SK-N-SH (cell line): ENCODE results near the gene NCOR2. TPM values are rescaled to one million over a fixed set of nuclear protein-coding genes. Genes with fewer than 3 reads are reported as not detected.
A peak's percentile ranks its signal among the peaks of the same experiment; 100 is the strongest.

Source experiments
- CTCF ChIA-PET: fragments of 300-600, 350-600 bp; formaldehyde crosslinking; extraction: SDS; loops from one replicate; lab custom pipeline; 2021; lab: Yijun Ruan, JAX
- POLR2A ChIA-PET: fragments of 350-600 bp; sonication (Branson Sonifier 250); formaldehyde crosslinking; extraction: SDS; loops from one replicate; lab custom pipeline; 2020; ENCODE audit warnings: antibody characterized with exemption, inconsistent platforms; lab: Yijun Ruan, JAX
- DNase-seq: peaks from one replicate; pipeline ENCODE4 v3.0.0; 2012
- H2AFZ ChIP-seq: fragments of 200-600 bp; sonication (generic); 2 replicates; pipeline ENCODE4 v1.8.1; 2016; ENCODE audit warnings: antibody characterized with exemption, mild to moderate bottlenecking, low read depth
- H3F3A ChIP-seq: fragments of 200-600 bp; sonication (generic); replicated peaks from 2 replicates; pipeline ENCODE3; 2016; ENCODE audit warnings: antibody characterized with exemption, mild to moderate bottlenecking; ENCODE audit not compliant: insufficient read depth
- H3K27ac ChIP-seq, 2 experiments: fragments of 200-500 bp in 1 of 2; fragments of 200-600 bp in 1 of 2; sonication (Bioruptor generic) in 1 of 2; sonication (generic), shearing (Covaris generic) in 1 of 2; 2 replicates each; pipeline versions ENCODE4 v1.5.1 to v1.6.1; 2014 to 2016; ENCODE audit warnings: low read depth in 2 of 2, inconsistent platforms in 1 of 2, low read length in 1 of 2, mild to moderate bottlenecking in 1 of 2, mixed read lengths in 1 of 2
- H3K27me3 ChIP-seq: fragments of 200-600 bp; sonication (generic), shearing (Covaris generic); 2 replicates; pipeline ENCODE4 v1.6.1; 2016; ENCODE audit warnings: mixed run types; ENCODE audit not compliant: insufficient read depth
- H3K36me3 ChIP-seq, 2 experiments: fragments of 200-500 bp in 1 of 2; fragments of 200-600 bp in 1 of 2; sonication (Bioruptor generic) in 1 of 2; sonication (generic) in 1 of 2; replicated peaks in 1 of 2; 2 replicates each; pipeline versions ENCODE3 to v1.5.1; 2014 to 2016; ENCODE audit warnings: low read length in 1 of 2, mild to moderate bottlenecking in 1 of 2; ENCODE audit not compliant: insufficient read depth in 2 of 2, control insufficient read depth in 1 of 2
- H3K4me1 ChIP-seq, 2 experiments: fragments of 200-500 bp in 1 of 2; fragments of 200-600 bp in 1 of 2; sonication (Bioruptor generic) in 1 of 2; sonication (generic), shearing (Covaris generic) in 1 of 2; 2 replicates each; pipeline versions ENCODE4 v1.5.1 to v1.6.1; 2014 to 2016; ENCODE audit warnings: low read depth in 1 of 2, low read length in 1 of 2, mixed run types in 1 of 2; ENCODE audit not compliant: insufficient read depth in 2 of 2, control insufficient read depth in 1 of 2
- H3K4me2 ChIP-seq: fragments of 200-600 bp; sonication (generic), shearing (Covaris generic); 2 replicates; pipeline ENCODE4 v1.6.1; 2017; ENCODE audit warnings: mixed run types
- H3K4me3 ChIP-seq, 2 experiments: fragments of 200-500 bp in 1 of 2; fragments of 200-600 bp in 1 of 2; sonication (Bioruptor generic) in 1 of 2; sonication (generic), shearing (Covaris generic) in 1 of 2; 2 replicates each; pipeline versions ENCODE4 v1.5.1 to v1.8.1; 2014 to 2016; ENCODE audit warnings: low read depth in 2 of 2, inconsistent platforms in 1 of 2, low read length in 1 of 2, mild to moderate bottlenecking in 1 of 2, mixed read lengths in 1 of 2, moderate library complexity in 1 of 2
- H3K79me2 ChIP-seq: fragments of 200-600 bp; sonication (generic); 2 replicates; pipeline ENCODE4 v1.8.1; 2017; ENCODE audit warnings: mild to moderate bottlenecking; ENCODE audit not compliant: insufficient read depth
- H3K9ac ChIP-seq: fragments of 200-600 bp; sonication (generic); 2 replicates; pipeline ENCODE4 v1.6.1; 2017; ENCODE audit warnings: mixed run types
- H3K9me2 ChIP-seq: fragments of 200-600 bp; sonication (generic); 2 replicates; pipeline ENCODE4 v1.6.1; 2017; ENCODE audit warnings: mixed run types
- H3K9me3 ChIP-seq: fragments of 200-600 bp; sonication (generic); 2 replicates; pipeline ENCODE4 v1.6.1; 2017; ENCODE audit warnings: mixed run types, mild to moderate bottlenecking, moderate library complexity
- H4K20me1 ChIP-seq: fragments of 200-600 bp; sonication (generic); 2 replicates; pipeline ENCODE4 v1.6.1; 2017; ENCODE audit warnings: mild to moderate bottlenecking, mixed run types; ENCODE audit not compliant: insufficient read depth
- CHD2 ChIP-seq: fragments of 150-350 bp; IDR thresholded peaks from 2 replicates; pipeline ENCODE4 v1.6.1; 2018; ENCODE audit warnings: low read length; ENCODE audit not compliant: partially characterized antibody
- CTCF ChIP-seq: fragments of 200-600 bp; sonication (generic); IDR thresholded peaks from 2 replicates; pipeline ENCODE4 v1.6.1; 2017; ENCODE audit warnings: antibody characterized with exemption, mild to moderate bottlenecking, moderate library complexity
- FOXM1 ChIP-seq: IDR thresholded peaks from 2 replicates; pipeline ENCODE4 v1.4.0; 2012; ENCODE audit warnings: low read depth, mild to moderate bottlenecking
- JUND ChIP-seq: IDR thresholded peaks from 2 replicates; pipeline ENCODE4 v1.4.0; 2012
- MAX ChIP-seq: IDR thresholded peaks from 2 replicates; pipeline ENCODE4 v1.4.0; 2012; ENCODE audit warnings: low read depth
- NFIC ChIP-seq: IDR thresholded peaks from 2 replicates; pipeline ENCODE4 v1.4.0; 2012; ENCODE audit warnings: borderline replicate concordance
- NRF1 ChIP-seq: IDR thresholded peaks from 2 replicates; pipeline ENCODE4 v1.6.1; 2012; ENCODE audit warnings: low read depth, mild to moderate bottlenecking, low read length
- RAD21 ChIP-seq: IDR thresholded peaks from 2 replicates; pipeline ENCODE4 v1.6.1; 2012; ENCODE audit warnings: mild to moderate bottlenecking, low read length
- RFX5 ChIP-seq: IDR thresholded peaks from 2 replicates; pipeline ENCODE4 v1.6.1; 2012; ENCODE audit warnings: mild to moderate bottlenecking, improper control_type of control experiment, low read length
- RXRA ChIP-seq: IDR thresholded peaks from 2 replicates; pipeline ENCODE4 v1.4.0; 2012; ENCODE audit warnings: low read depth, mild to moderate bottlenecking, borderline replicate concordance
- SIN3A ChIP-seq: IDR thresholded peaks from 2 replicates; pipeline ENCODE4 v1.6.1; 2012; ENCODE audit warnings: low read depth, mild to moderate bottlenecking, low read length, moderate library complexity, borderline replicate concordance
- SMC3 ChIP-seq: IDR thresholded peaks from 2 replicates; pipeline ENCODE4 v1.6.1; 2012; ENCODE audit warnings: low read depth, low read length, improper control_type of control experiment
- USF2 ChIP-seq: fragments of 150-350 bp; IDR thresholded peaks from 2 replicates; pipeline ENCODE4 v1.6.1; 2017; ENCODE audit warnings: antibody characterized with exemption, low read length, low read depth, borderline replicate concordance
- WGBS: methylation state at CpG from one replicate; pipeline ENCODE4 v1.1.6; 2017; ENCODE audit warnings: low lambda C conversion rate; 5-methylcytosine and 5-hydroxymethylcytosine counted together
- polyA plus RNA-seq, 3 experiments: library from polyadenylated mRNA; depleted of rRNA; stranded (reverse); fragments of >200 nt; gene quantifications; 2 replicates each; pipeline ENCODE4 v1.2.3, GENCODE V29; 2012

NCOR2 gene
- polyA plus RNA-seq, 1 of the 3 experiments (the other 2 are of a cell fraction) = 19.0 TPM

GRCh38 chr12:124567673-124568373, 411 bp upstream of the NCOR2 start:
- POLR2A ChIA-PET = interaction anchor here (1.0 kb wide), 1 partner anchor 24 kb away, joined by 4 read pairs; no protein-coding TSS in a partner anchor
- peak; percentile 97 for DNase-seq

More at GRCh38 chr12:124567673-124568373, 411 bp upstream of the NCOR2 start:
- Histone ChIP-seq H3K4me1 (peaks cover 14 to 39% of the 10 kb centered on the region in 2 experiments), H3K27ac (peak overlapping the region; percentile 70 to 98), H3K9me3 (no peaks in the 10 kb centered on the region), H3K27me3 (no peaks in the 10 kb centered on the region), H3F3A (peaks cover 5% of the 10 kb centered on the region), H3K9ac (peak overlapping the region; percentile 56; the same call in 1 of the 2 replicates), H3K4me2 (peak overlapping the region; percentile 90), H3K36me3 (peaks cover 3 to 7% of the 10 kb centered on the region in 2 experiments), H3K4me3 (peak overlapping the region; percentile 56 to 89), H3K9me2 (no peaks in the 10 kb centered on the region), H2AFZ (peak overlapping the region; percentile 95), H4K20me1 (peaks cover 35% of the 10 kb centered on the region), H3K79me2 (peaks cover 41% of the 10 kb centered on the region)
- TF ChIP-seq RXRA = no peak
- 0 out of 2 replicates have a peak, but pooled peaks have one; percentile 32 for TF ChIP-seq SIN3A
- peak; percentile 32; the same call in 1 of the 2 replicates for TF ChIP-seq SMC3
- TF ChIP-seq RAD21 = peak; percentile 49
- TF ChIP-seq NFIC = peak; percentile 67
- no peak for TF ChIP-seq USF2
- TF ChIP-seq CHD2 = peak; percentile 43
- TF ChIP-seq MAX = peak; percentile 80; the same call in 1 of the 2 replicates
- TF ChIP-seq NRF1 = peak; percentile 34; the same call in 1 of the 2 replicates
- TF ChIP-seq RFX5 = 0 out of 2 replicates have a peak, but pooled peaks have one; percentile 21
- no peak for TF ChIP-seq JUND
- TF ChIP-seq CTCF = peak; percentile 13; the same call in 1 of the 2 replicates
- TF ChIP-seq FOXM1 = no peak
- 13% methylated on average over 30 of the region's 50 CpGs for WGBS
- CTCF ChIA-PET = interaction anchor here (0.7 to 1.0 kb wide), 4 partner anchors 17 to 179 kb away, joined by 3 read pairs; no protein-coding TSS in a partner anchor
